SK-N-MC (cell line): Measurements from ENCODE around the gene KRT10.

ENCODE experiments used
- EZH2 ChIP-seq: fragments of 200-600 bp; sonication (generic); IDR thresholded peaks from one replicate; pipeline ENCODE4 v1.6.1; 2017; ENCODE audit warnings: antibody characterized with exemption
- POLR2AphosphoS5 ChIP-seq: IDR thresholded peaks from 2 replicates; pipeline ENCODE4 v1.6.1; 2012; ENCODE audit warnings: mild to moderate bottlenecking, low read depth, low read length, borderline replicate concordance

DNA sequence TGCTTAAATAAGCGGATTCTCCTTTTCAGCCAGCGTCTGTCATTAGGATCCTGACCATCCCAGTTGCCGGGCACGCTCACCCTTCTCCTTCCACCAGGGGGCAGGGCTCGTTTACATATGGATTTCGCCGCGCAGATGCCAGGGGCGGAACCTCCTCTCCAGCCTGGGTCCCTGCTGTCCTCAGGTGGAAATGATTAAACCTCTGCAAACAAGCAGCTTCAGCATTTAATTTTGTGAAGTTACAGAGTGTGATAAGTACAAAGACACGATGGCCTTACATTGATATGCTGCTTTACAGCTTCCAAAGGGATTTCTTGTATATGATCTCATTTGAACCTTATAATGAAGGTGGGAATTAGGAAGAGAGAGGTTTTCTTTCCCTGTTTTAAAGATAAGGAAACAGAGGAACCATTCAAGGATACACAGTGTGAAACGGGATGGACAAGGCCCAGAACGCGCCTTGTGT is 18.8 kb downstream of the KRT10 start:
- no peak for TF ChIP-seq EZH2
- no peak; the same call in 1 of the 2 replicates for TF ChIP-seq POLR2AphosphoS5
